ENCODE results near the gene RHOH.

RHOH gene

GRCh38 chr4:40204507-40205258 is 7.9 kb downstream of the RHOH start:
- no peaks in the 10 kb centered on the region for H3K27me3 ChIP-seq (ENCODE audit: insufficient read depth, low read depth)
- no peaks in the 10 kb centered on the region for H3K36me3 ChIP-seq (ENCODE audit: insufficient read depth)
- H2AFZ ChIP-seq (ENCODE audit: low read depth) = no peak overlapping the region
- peaks cover 41% of the 10 kb centered on the region for H3K4me1 ChIP-seq (ENCODE audit: low read depth, poor library complexity, severe bottlenecking)
- H4K20me1 ChIP-seq (ENCODE audit: insufficient read depth) = no peaks in the 10 kb centered on the region
- TF ChIP-seq CTCF (conservative IDR thresholded peaks at IDR 0.05; ENCODE audit: low read depth, low read length) = no peak
- no peak overlapping the region for H3K4me3 ChIP-seq (IDR thresholded peaks at IDR 0.05; ENCODE audit: insufficient read depth, low read depth, low read length)
- H3K9ac ChIP-seq = no peak overlapping the region
- H3K79me2 ChIP-seq (ENCODE audit: insufficient read depth, low read depth) = peaks cover 15% of the 10 kb centered on the region; the same call in 1 of the 2 replicates
- no peak overlapping the region for H3K4me2 ChIP-seq
- no peak overlapping the region for H3K27ac ChIP-seq

- H3K27ac ChIP-seq = no peak overlapping the region
- H4K20me1 ChIP-seq (ENCODE audit: insufficient read depth) = no peaks in the 10 kb centered on the region
- peaks cover 15% of the 10 kb centered on the region; the same call in 1 of the 2 replicates for H3K79me2 ChIP-seq (ENCODE audit: insufficient read depth, low read depth)
- no peak for TF ChIP-seq CTCF (conservative IDR thresholded peaks at IDR 0.05; ENCODE audit: low read depth, low read length)
- H3K4me1 ChIP-seq (ENCODE audit: low read depth, poor library complexity, severe bottlenecking) = peaks cover 33% of the 10 kb centered on the region
- no peak overlapping the region for H3K9ac ChIP-seq
- H3K4me2 ChIP-seq = no peak overlapping the region
- no peak overlapping the region for H2AFZ ChIP-seq (ENCODE audit: low read depth)
- no peaks in the 10 kb centered on the region for H3K36me3 ChIP-seq (ENCODE audit: insufficient read depth)
- no peaks in the 10 kb centered on the region for H3K27me3 ChIP-seq (ENCODE audit: insufficient read depth, low read depth)
- no peak overlapping the region for H3K4me3 ChIP-seq (IDR thresholded peaks at IDR 0.05; ENCODE audit: insufficient read depth, low read depth, low read length)
Observed at GRCh38 chr4:40205259-40206198, 8.7 kb downstream of the RHOH start.

GRCh38 chr4:40206426-40206825 is 9.6 kb downstream of the RHOH start:
- no peak overlapping the region for H3K4me2 ChIP-seq
- no peak overlapping the region for H3K4me3 ChIP-seq (IDR thresholded peaks at IDR 0.05; ENCODE audit: insufficient read depth, low read depth, low read length)
- no peaks in the 10 kb centered on the region for H3K27me3 ChIP-seq (ENCODE audit: insufficient read depth, low read depth)
- no peaks in the 10 kb centered on the region for H4K20me1 ChIP-seq (ENCODE audit: insufficient read depth)
- TF ChIP-seq CTCF (conservative IDR thresholded peaks at IDR 0.05; ENCODE audit: low read depth, low read length) = no peak
- H3K27ac ChIP-seq = no peak overlapping the region
- H3K9ac ChIP-seq = no peak overlapping the region
- H3K36me3 ChIP-seq (ENCODE audit: insufficient read depth) = no peaks in the 10 kb centered on the region
- no peak overlapping the region for H2AFZ ChIP-seq (ENCODE audit: low read depth)
- peaks cover 24% of the 10 kb centered on the region for H3K4me1 ChIP-seq (ENCODE audit: low read depth, poor library complexity, severe bottlenecking)
- H3K79me2 ChIP-seq (ENCODE audit: insufficient read depth, low read depth) = peaks cover 11% of the 10 kb centered on the region; the same call in 1 of the 2 replicates

GRCh38 chr4:40209401-40209800 is 12.6 kb downstream of the RHOH start:
- Histone ChIP-seq H3K9ac (no peak overlapping the region), H3K4me3 (IDR thresholded peaks at IDR 0.05; ENCODE audit: insufficient read depth, low read depth, low read length) (no peak overlapping the region), H4K20me1 (ENCODE audit: insufficient read depth) (no peaks in the 10 kb centered on the region), H3K27ac (no peak overlapping the region), H3K79me2 (ENCODE audit: insufficient read depth, low read depth) (no peaks in the 10 kb centered on the region), H3K27me3 (ENCODE audit: insufficient read depth, low read depth) (no peaks in the 10 kb centered on the region), H2AFZ (ENCODE audit: low read depth) (no peak overlapping the region), H3K4me2 (no peak overlapping the region), H3K36me3 (ENCODE audit: insufficient read depth) (no peaks in the 10 kb centered on the region), H3K4me1 (ENCODE audit: low read depth, poor library complexity, severe bottlenecking) (peaks cover 12% of the 10 kb centered on the region)
- no peak for TF ChIP-seq CTCF (conservative IDR thresholded peaks at IDR 0.05; ENCODE audit: low read depth, low read length)

Data from KMS-11 (cell line).